ENCODE results near the gene SSNA1. TPM values are rescaled to one million over a fixed set of nuclear protein-coding genes. Genes with fewer than 3 reads are reported as not detected.

Gene SSNA1
- total and polyA plus RNA-seq, 2 donors (not counting 1 experiment from before 2014, with no cell fraction given), result 53.6 to 129 TPM

DNA sequence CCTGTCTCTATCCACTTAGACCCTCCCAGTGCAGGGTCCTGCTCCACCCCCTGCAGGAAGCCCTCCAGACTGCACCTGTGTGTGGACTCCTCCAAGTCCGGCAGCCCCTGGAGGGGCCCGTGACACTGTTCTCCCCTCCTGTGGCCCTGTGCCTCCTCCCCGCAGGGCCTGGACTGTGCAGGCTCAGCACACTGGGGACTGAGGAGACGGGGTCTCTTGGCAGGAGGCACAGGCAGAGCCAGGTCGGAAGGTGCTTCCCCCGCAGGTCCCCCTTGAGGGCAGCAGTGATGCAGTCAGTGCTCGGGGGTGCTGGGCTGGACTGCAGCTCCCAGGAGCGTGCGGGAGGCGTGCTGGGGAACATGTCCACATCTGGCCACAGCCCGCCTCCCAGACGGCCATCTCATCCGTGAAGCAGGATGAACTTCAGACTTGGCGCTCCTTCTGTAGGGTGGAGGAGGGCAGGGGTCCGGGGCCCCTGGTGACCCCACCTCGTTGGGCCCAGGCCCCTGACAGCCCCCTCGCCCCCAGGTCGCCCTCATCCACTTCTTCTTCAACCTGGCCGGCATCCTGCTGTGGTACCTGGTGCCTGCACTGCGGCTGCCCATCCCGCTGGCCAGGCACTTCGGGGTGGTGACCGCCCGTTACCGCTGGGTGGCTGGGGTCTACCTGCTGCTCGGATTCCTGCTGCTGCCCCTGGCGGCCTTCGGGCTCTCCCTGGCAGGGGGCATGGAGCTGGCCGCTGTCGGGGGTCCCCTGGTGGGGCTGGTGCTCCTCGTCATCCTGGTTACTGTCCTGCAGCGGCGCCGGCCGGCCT lies 47.2 kb downstream of the SSNA1 start:
- WGBS (ENCODE audit: insufficient coverage), result 63% methylated on average over 35 of the region's 35 CpGs
- peak; percentile 45 for DNase-seq
- no peak for ATAC-seq (ENCODE audit: low read depth)
- peaks cover 22% of the 10 kb centered on the region for H4K20me1 ChIP-seq (ENCODE audit: control insufficient read depth, insufficient read depth, low read length, poor library complexity, severe bottlenecking)
- ChIA-PET CTCF (interaction anchor here (0.9 to 8.9 kb wide), 25 partner anchors 11 to 200 kb away, joined by 3 to 76 read pairs (median 4); partner anchors contain the start of genes ANAPC2, CYSRT1, NELFB and NPDC1), POLR2A (interaction anchor here (0.6 to 1.6 kb wide), 7 partner anchors 12 to 149 kb away, joined by 3 to 10 read pairs (median 4); partner anchors contain the start of genes ANAPC2, CYSRT1, MAN1B1 and SSNA1)
- peaks cover 0 to 4% (median 0%) of the 10 kb centered on the region in 4 experiments for H3K27me3 ChIP-seq (replicated peaks in 1 of 4; ENCODE audit: control extremely low read depth in 1 of 4, control insufficient read depth in 3 of 4, insufficient read depth in 4 of 4, low read length in 3 of 4)
- H3K27me3 Mint-ChIP-seq, result no peaks in the 10 kb centered on the region
- TF ChIP-seq EZH2 (IDR thresholded peaks at IDR 0.05; ENCODE audit: borderline replicate concordance, insufficient read depth, low read depth, low read length, poor library complexity, severe bottlenecking), result no peak
- TF ChIP-seq, protein P1, sequence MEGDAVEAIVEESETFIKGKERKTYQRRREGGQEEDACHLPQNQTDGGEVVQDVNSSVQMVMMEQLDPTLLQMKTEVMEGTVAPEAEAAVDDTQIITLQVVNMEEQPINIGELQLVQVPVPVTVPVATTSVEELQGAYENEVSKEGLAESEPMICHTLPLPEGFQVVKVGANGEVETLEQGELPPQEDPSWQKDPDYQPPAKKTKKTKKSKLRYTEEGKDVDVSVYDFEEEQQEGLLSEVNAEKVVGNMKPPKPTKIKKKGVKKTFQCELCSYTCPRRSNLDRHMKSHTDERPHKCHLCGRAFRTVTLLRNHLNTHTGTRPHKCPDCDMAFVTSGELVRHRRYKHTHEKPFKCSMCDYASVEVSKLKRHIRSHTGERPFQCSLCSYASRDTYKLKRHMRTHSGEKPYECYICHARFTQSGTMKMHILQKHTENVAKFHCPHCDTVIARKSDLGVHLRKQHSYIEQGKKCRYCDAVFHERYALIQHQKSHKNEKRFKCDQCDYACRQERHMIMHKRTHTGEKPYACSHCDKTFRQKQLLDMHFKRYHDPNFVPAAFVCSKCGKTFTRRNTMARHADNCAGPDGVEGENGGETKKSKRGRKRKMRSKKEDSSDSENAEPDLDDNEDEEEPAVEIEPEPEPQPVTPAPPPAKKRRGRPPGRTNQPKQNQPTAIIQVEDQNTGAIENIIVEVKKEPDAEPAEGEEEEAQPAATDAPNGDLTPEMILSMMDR (IDR thresholded peaks at IDR 0.05), result no peak
- peak overlapping the region; percentile 65 for H3K4me3 Mint-ChIP-seq
- no peak overlapping the region for H3K4me3 ChIP-seq (ENCODE audit: control extremely low read depth in 1 of 5, extremely low read depth in 1 of 5, insufficient read depth in 1 of 5, low read depth in 2 of 5, low read length in 4 of 5)
- H3K4me1 Mint-ChIP-seq, result peaks cover 35% of the 10 kb centered on the region
- no peaks in the 10 kb centered on the region for H3K9me3 Mint-ChIP-seq (ENCODE audit: insufficient read depth)
- peaks cover 37 to 62% of the 10 kb centered on the region in 2 donors for H3K4me1 ChIP-seq (ENCODE audit: control insufficient read depth in 2 of 2, insufficient read depth in 2 of 2, low read length in 2 of 2)
- no peaks in the 10 kb centered on the region for H3K36me3 ChIP-seq (replicated peaks in 1 of 2; ENCODE audit: control extremely low read depth in 1 of 2, control insufficient read depth in 1 of 2, extremely low read depth in 1 of 2, insufficient read depth in 2 of 2, low read length in 1 of 2)
- H3K4me2 ChIP-seq (replicated peaks; ENCODE audit: low read depth, low read length, poor library complexity, severe bottlenecking), result peak overlapping the region; percentile 72
- peak overlapping the region in 1 of 2 donors; percentile 33 for H3K27ac ChIP-seq (ENCODE audit: low read length in 2 of 2)
- peaks cover 29% of the 10 kb centered on the region for H3K79me2 ChIP-seq (ENCODE audit: control insufficient read depth, insufficient read depth, low read length)
- intact Hi-C loops (cut with micrococcal nuclease), result loop anchor here (1.0 to 2.0 kb wide), 6 partner anchors 12 to 210 kb away; partner anchors contain the start of genes ANAPC2, NPDC1, SSNA1 and TPRN
- peak overlapping the region; percentile 50 for H3K27ac Mint-ChIP-seq
- H2AFZ ChIP-seq (ENCODE audit: insufficient read depth, low read depth, low read length, poor library complexity, severe bottlenecking), result peak overlapping the region; percentile 41
- H3K9me3 ChIP-seq (ENCODE audit: control extremely low read depth in 1 of 3, control insufficient read depth in 2 of 3, insufficient read depth in 1 of 3, low read length in 2 of 3), result peaks cover 0 to 3% (median 0%) of the 10 kb centered on the region in 3 donors
- H3K9ac ChIP-seq (ENCODE audit: low read length), result peak overlapping the region; percentile 26
